Measurements from ENCODE around the gene CLVS2. TPM values are rescaled to one million over a fixed set of nuclear protein-coding genes. Genes with fewer than 3 reads are reported as not detected.

Gene CLVS2
- total and polyA plus RNA-seq, 2 donors (not counting 1 experiment from before 2014, with no cell fraction given), result under 0.01 TPM; not detected in 1

- no peaks in the 10 kb centered on the region for H3K27me3 ChIP-seq (ENCODE audit: control insufficient read depth, insufficient read depth, low read length)
Observed at GRCh38 chr6:122956376-122956775, 39.7 kb upstream of the CLVS2 start.

DNA sequence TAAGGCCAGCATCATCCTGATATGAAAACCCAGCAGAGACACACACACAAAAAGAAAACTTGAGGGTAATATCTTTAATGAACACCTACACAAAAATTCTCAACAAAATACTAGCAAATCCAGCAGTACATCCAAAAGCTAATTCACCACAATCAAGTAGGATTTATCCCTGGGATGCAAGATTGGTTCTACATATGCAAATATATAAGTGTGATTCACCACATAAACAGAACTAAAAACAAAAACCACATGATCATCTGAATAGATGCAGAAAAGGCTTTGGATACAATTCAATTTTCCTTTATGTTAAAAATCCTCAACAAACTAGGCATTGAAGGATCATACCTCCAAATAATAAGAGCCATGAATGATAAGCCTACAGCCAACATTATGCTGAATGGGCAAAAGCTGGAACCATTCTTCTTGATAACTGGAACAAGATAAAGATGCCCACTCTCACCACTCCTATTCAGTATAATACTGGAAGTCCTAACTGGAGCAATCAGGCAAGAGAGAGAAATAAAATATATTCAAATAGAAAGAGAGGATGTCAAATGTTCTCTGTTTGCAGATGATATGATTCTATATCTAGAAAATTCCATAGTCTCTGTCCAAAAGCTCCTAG lies 33.9 kb upstream of the CLVS2 start:
- Histone ChIP-seq H3K4me1 (ENCODE audit: control insufficient read depth, extremely low read depth, insufficient read depth, low read length) (no peaks in the 10 kb centered on the region), H3K4me3 (replicated peaks in 1 of 4; ENCODE audit: control extremely low read depth in 1 of 4, insufficient read depth in 1 of 4, low read depth in 3 of 4, low read length in 4 of 4) (no peak overlapping the region), H3K27me3 (ENCODE audit: control insufficient read depth, insufficient read depth, low read length) (no peaks in the 10 kb centered on the region), H2AFZ (ENCODE audit: low read length) (no peak overlapping the region), H3K9me3 (ENCODE audit: control insufficient read depth, insufficient read depth, low read depth, low read length) (no peaks in the 10 kb centered on the region), H3K79me2 (ENCODE audit: control insufficient read depth, insufficient read depth, low read length) (no peaks in the 10 kb centered on the region), H3K27ac (ENCODE audit: insufficient read depth, low read length) (no peak overlapping the region), H3K9ac (ENCODE audit: insufficient read depth, low read length) (no peak overlapping the region), H3K4me2 (ENCODE audit: extremely low read depth, insufficient read depth, low read length) (no peak overlapping the region), H3K36me3 (ENCODE audit: control insufficient read depth, insufficient read depth, low read length) (no peaks in the 10 kb centered on the region), H4K20me1 (ENCODE audit: control insufficient read depth, extremely low read depth, insufficient read depth, low read length) (no peaks in the 10 kb centered on the region)
- DNase-seq (ENCODE audit: low read depth in 2 of 2), result no peak
- no peak for TF ChIP-seq EZH2 (IDR thresholded peaks at IDR 0.05; ENCODE audit: low read length, missing control alignments)
- TF ChIP-seq, protein P1, sequence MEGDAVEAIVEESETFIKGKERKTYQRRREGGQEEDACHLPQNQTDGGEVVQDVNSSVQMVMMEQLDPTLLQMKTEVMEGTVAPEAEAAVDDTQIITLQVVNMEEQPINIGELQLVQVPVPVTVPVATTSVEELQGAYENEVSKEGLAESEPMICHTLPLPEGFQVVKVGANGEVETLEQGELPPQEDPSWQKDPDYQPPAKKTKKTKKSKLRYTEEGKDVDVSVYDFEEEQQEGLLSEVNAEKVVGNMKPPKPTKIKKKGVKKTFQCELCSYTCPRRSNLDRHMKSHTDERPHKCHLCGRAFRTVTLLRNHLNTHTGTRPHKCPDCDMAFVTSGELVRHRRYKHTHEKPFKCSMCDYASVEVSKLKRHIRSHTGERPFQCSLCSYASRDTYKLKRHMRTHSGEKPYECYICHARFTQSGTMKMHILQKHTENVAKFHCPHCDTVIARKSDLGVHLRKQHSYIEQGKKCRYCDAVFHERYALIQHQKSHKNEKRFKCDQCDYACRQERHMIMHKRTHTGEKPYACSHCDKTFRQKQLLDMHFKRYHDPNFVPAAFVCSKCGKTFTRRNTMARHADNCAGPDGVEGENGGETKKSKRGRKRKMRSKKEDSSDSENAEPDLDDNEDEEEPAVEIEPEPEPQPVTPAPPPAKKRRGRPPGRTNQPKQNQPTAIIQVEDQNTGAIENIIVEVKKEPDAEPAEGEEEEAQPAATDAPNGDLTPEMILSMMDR (conservative IDR thresholded peaks at IDR 0.05 in 1 of 2, IDR thresholded peaks at IDR 0.05 in 1 of 2; ENCODE audit: low read depth in 1 of 2, low read length in 2 of 2), result no peak

More at GRCh38 chr6:122956376-122956775, 39.7 kb upstream of the CLVS2 start:
- H3K4me3 ChIP-seq (replicated peaks in 1 of 4; ENCODE audit: control extremely low read depth in 1 of 4, insufficient read depth in 1 of 4, low read depth in 3 of 4, low read length in 4 of 4), result no peak overlapping the region
- H4K20me1 ChIP-seq (ENCODE audit: control insufficient read depth, extremely low read depth, insufficient read depth, low read length), result no peaks in the 10 kb centered on the region
- no peak overlapping the region for H2AFZ ChIP-seq (ENCODE audit: low read length)
- H3K9me3 ChIP-seq (ENCODE audit: control insufficient read depth, insufficient read depth, low read depth, low read length), result no peaks in the 10 kb centered on the region
- H3K27ac ChIP-seq (ENCODE audit: insufficient read depth, low read length), result no peak overlapping the region
- H3K79me2 ChIP-seq (ENCODE audit: control insufficient read depth, insufficient read depth, low read length), result no peaks in the 10 kb centered on the region
- no peak for TF ChIP-seq EZH2 (IDR thresholded peaks at IDR 0.05; ENCODE audit: low read length, missing control alignments)
- TF ChIP-seq, protein P1 (conservative IDR thresholded peaks at IDR 0.05 in 1 of 2, IDR thresholded peaks at IDR 0.05 in 1 of 2; ENCODE audit: low read depth in 1 of 2, low read length in 2 of 2), result no peak
- no peak overlapping the region for H3K4me2 ChIP-seq (ENCODE audit: extremely low read depth, insufficient read depth, low read length)
- no peaks in the 10 kb centered on the region for H3K4me1 ChIP-seq (ENCODE audit: control insufficient read depth, extremely low read depth, insufficient read depth, low read length)
- DNase-seq (ENCODE audit: low read depth in 2 of 2), result no peak
- no peak overlapping the region for H3K9ac ChIP-seq (ENCODE audit: insufficient read depth, low read length)
- H3K36me3 ChIP-seq (ENCODE audit: control insufficient read depth, insufficient read depth, low read length), result no peaks in the 10 kb centered on the region

DNA sequence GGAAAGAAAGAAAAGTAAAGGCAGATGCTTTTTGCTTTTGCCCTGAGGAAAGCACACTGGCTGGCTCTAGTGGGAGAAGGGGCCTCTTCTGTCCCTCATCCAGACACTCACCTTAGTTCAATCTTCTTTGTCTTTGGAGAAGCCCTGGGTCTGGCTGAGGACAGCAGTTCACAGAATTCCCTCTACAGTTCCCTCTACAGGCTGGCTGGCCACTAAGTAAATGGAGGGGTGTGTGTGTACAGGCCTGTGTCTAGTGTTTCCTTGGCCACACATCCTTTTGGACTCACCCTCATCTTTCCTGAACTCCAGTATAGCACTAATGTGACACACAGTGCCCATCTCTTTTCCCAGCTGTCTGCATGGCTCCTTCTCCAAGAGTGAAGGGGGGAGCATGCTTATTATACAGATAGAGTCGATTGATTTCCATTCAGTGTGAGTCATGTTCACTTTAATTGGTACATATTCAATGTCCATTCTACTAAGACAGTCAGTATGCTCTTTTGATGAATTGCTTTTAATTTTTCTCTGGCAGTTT lies 26.0 kb upstream of the CLVS2 start:
- Histone ChIP-seq H3K4me3 (replicated peaks in 1 of 4; ENCODE audit: control extremely low read depth in 1 of 4, insufficient read depth in 1 of 4, low read depth in 3 of 4, low read length in 4 of 4) (no peak overlapping the region), H4K20me1 (ENCODE audit: control insufficient read depth, extremely low read depth, insufficient read depth, low read length) (no peaks in the 10 kb centered on the region), H3K4me1 (ENCODE audit: control insufficient read depth, extremely low read depth, insufficient read depth, low read length) (no peaks in the 10 kb centered on the region), H3K4me2 (ENCODE audit: extremely low read depth, insufficient read depth, low read length) (no peak overlapping the region), H3K79me2 (ENCODE audit: control insufficient read depth, insufficient read depth, low read length) (no peaks in the 10 kb centered on the region), H3K36me3 (ENCODE audit: control insufficient read depth, insufficient read depth, low read length) (no peaks in the 10 kb centered on the region), H3K27ac (ENCODE audit: insufficient read depth, low read length) (no peak overlapping the region), H2AFZ (ENCODE audit: low read length) (no peak overlapping the region), H3K27me3 (ENCODE audit: control insufficient read depth, insufficient read depth, low read length) (no peaks in the 10 kb centered on the region), H3K9me3 (ENCODE audit: control insufficient read depth, insufficient read depth, low read depth, low read length) (no peaks in the 10 kb centered on the region), H3K9ac (ENCODE audit: insufficient read depth, low read length) (no peak overlapping the region)
- DNase-seq (ENCODE audit: low read depth in 2 of 2), result no peak
- TF ChIP-seq, protein P1 (conservative IDR thresholded peaks at IDR 0.05 in 1 of 2, IDR thresholded peaks at IDR 0.05 in 1 of 2; ENCODE audit: low read depth in 1 of 2, low read length in 2 of 2), result no peak
- TF ChIP-seq EZH2 (IDR thresholded peaks at IDR 0.05; ENCODE audit: low read length, missing control alignments), result no peak
